ENCODE data around the gene CEP85L.

Gene CEP85L

DNA sequence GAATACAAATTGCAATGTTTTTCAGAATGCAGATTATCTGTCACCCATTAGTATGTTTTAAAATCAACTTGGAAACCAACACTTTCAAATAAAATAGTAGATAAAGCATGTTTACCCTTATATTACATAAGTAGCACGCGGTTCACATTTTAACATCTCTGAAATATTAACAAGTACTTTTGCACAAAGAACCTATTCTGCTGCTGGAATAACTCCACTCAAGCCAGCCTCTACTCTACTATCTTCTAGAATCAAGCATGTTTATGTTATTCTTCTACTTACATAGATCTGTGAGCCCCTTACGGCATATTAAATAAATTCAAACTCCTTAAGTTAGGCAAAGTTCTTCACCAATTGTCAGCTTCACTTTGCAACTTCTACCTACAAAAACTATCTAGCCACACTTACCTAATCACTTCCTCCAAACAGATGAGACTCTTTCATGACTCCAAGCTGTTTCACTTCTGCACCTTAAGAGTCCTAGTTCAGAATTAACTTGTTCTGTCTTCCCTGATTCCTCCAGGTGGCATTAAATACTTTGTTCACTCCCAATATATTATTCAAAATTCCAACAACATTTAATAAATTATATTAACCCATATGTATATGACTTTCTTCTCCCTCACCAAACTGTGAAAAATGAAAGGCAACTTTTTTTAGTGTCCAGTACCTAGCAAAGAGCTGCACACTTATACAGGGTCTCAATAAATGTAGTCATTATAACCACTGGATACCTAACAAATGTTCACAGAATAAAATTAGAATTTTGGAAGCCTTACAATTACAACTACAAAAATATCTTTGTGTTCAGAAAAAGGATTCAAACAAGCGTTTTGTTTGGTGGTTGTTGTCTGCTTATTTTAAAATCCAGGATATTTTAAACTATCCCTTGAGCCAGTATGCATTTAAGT lies 12.1 kb downstream of the CEP85L start:
- Histone ChIP-seq H3K36me3 (ENCODE audit: insufficient read depth, low read length) (no peaks in the 10 kb centered on the region), H3K9ac (ENCODE audit: low read depth, low read length) (no peak overlapping the region), H3K9me3 (replicated peaks; ENCODE audit: low read length) (no peaks in the 10 kb centered on the region), H3K4me3 (ENCODE audit: low read length) (no peak overlapping the region), H3K4me1 (ENCODE audit: control insufficient read depth, insufficient read depth, low read length) (peaks cover 7% of the 10 kb centered on the region), H3K4me2 (ENCODE audit: low read length) (no peak overlapping the region), H3K27me3 (ENCODE audit: control insufficient read depth, insufficient read depth, low read length) (no peaks in the 10 kb centered on the region)

DNA sequence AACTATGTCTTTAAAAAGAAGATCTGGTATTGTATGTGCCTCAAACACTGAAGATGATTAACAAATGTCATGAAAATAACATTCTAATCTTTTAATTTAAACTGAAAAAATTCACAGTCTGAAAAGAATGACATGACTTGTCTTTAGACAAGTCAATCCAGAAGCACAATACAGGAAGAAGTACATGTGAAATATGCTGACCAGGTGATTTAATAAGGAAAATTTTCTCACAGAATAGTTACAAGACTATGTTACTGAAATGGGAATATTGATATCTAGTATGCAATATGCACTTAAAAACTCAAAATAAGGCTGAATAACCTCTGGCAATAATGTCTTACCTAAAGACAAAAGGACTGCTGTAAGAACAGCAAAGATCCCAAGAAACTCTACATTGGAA lies 13.1 kb downstream of the CEP85L start:
- H3K4me3 ChIP-seq (ENCODE audit: low read length), result no peak overlapping the region
- no peaks in the 10 kb centered on the region for H3K36me3 ChIP-seq (ENCODE audit: insufficient read depth, low read length)
- H3K27me3 ChIP-seq (ENCODE audit: control insufficient read depth, insufficient read depth, low read length), result no peaks in the 10 kb centered on the region
- no peaks in the 10 kb centered on the region for H3K9me3 ChIP-seq (replicated peaks; ENCODE audit: low read length)
- no peak overlapping the region for H3K9ac ChIP-seq (ENCODE audit: low read depth, low read length)
- no peak overlapping the region for H3K4me2 ChIP-seq (ENCODE audit: low read length)
- H3K4me1 ChIP-seq (ENCODE audit: control insufficient read depth, insufficient read depth, low read length), result no peaks in the 10 kb centered on the region

DNA sequence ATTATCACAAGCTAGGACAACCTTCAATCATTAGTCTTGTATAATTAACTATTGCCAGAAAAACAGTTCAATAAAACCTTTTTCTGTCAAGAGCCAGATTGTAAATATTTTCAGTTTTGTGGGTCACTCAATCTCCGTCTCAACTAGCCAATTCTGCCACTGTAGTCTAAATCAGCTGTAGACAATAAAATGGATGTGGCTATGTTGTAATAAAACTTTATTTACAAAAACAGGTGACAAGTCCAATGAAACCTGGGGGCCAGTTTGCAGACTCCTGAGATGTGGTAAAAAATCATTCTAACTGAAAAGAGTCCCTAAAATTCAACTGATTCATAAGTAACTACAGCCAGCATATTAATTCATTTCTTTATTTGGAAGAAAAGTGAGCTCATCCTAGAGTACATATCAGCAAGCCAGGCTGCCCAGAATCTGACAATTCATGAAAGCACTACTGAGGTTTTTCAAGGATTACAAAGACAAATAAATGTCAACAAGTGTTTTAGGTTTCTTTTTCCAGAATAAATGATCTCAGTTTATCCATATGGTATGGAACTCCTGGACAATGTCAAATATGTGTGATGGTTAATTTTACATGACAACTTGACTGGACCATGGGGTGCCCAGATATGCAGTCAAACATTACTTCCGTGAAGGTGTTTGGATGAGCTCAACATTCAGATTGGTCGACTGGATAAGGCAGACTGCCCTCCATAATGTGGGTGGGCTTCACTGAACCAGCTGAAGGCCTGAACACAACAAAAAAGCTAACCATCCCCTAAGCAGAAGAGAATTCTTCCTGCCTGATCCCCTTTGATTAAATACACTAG lies 15.3 kb downstream of the CEP85L start:
- Histone ChIP-seq H3K9ac (ENCODE audit: low read depth, low read length) (no peak overlapping the region), H3K27me3 (ENCODE audit: control insufficient read depth, insufficient read depth, low read length) (no peaks in the 10 kb centered on the region), H3K36me3 (ENCODE audit: insufficient read depth, low read length) (peaks cover 3% of the 10 kb centered on the region), H3K4me3 (ENCODE audit: low read length) (no peak overlapping the region), H3K4me2 (ENCODE audit: low read length) (no peak overlapping the region), H3K9me3 (replicated peaks; ENCODE audit: low read length) (no peaks in the 10 kb centered on the region), H3K4me1 (ENCODE audit: control insufficient read depth, insufficient read depth, low read length) (no peaks in the 10 kb centered on the region)

DNA sequence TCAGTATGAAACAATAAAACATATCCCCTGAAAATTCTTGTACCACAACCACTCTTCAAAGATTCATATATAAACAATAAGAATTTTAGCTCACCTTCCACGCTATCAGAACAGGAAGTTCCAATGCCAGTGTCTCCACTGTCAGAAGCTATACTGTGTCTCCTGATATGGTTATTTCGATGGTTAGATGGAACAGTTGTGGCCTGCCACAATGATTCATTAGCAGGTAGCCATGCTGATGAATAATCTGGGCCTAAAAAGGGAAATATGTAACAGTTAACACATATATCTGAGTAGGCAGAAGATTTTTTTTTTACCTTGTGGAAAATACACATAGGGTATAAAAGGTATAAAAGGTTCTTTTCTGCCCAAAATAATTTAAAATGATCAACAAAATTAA lies 19.0 kb downstream of the CEP85L start:
- no peaks in the 10 kb centered on the region for H3K27me3 ChIP-seq (ENCODE audit: control insufficient read depth, insufficient read depth, low read length)

DNA sequence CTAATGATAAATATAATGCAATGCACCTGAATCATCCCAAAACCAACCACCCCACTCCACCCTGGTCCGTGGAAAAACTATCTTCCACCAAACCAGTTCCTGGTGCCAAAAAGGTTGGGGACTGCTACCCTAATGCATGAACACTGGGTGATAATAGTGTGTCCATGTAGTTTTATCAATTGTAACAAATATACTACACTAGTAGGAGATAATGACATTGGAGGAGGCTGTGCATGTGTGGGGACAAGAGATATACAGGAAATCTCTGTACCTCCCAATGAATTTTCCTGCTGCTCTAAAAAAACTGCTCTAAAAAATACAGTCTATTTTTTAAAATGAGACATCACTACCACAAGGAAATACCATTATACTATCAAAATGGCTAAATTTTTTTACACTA lies 20.5 kb downstream of the CEP85L start:
- Histone ChIP-seq H3K9me3 (replicated peaks; ENCODE audit: low read length) (no peaks in the 10 kb centered on the region), H3K9ac (ENCODE audit: low read depth, low read length) (no peak overlapping the region), H3K4me1 (ENCODE audit: control insufficient read depth, insufficient read depth, low read length) (no peaks in the 10 kb centered on the region), H3K27me3 (ENCODE audit: control insufficient read depth, insufficient read depth, low read length) (no peaks in the 10 kb centered on the region), H3K36me3 (ENCODE audit: insufficient read depth, low read length) (peaks cover 9% of the 10 kb centered on the region), H3K4me3 (ENCODE audit: low read length) (no peak overlapping the region), H3K4me2 (ENCODE audit: low read length) (no peak overlapping the region)

More for the DNA sequence above, 19.0 kb downstream of the CEP85L start:
- H3K4me2 ChIP-seq (ENCODE audit: low read length), result no peak overlapping the region
- H3K4me3 ChIP-seq (ENCODE audit: low read length), result no peak overlapping the region
- H3K9me3 ChIP-seq (replicated peaks; ENCODE audit: low read length), result no peaks in the 10 kb centered on the region
- H3K9ac ChIP-seq (ENCODE audit: low read depth, low read length), result no peak overlapping the region
- no peaks in the 10 kb centered on the region for H3K4me1 ChIP-seq (ENCODE audit: control insufficient read depth, insufficient read depth, low read length)
- H3K36me3 ChIP-seq (ENCODE audit: insufficient read depth, low read length), result peaks cover 9% of the 10 kb centered on the region

DNA sequence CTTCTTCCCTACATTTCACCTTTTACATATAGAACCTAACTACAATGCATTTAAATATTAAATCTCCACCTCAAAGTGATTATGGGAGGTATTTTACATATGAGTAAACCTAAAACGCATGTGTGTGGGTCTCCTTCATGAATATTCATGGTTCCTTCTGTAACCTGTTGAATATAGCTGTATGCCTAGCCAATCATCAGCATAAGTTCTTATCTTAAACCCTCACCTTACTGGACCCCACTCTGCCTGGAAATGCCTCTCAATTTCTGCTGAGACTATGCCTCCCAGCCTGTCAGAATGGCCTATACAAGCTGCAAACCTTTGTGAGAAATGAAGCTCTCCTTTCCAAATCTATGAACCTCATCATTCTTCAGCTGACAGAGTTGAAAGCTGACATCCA lies 21.3 kb downstream of the CEP85L start:
- no peaks in the 10 kb centered on the region for H3K4me1 ChIP-seq (ENCODE audit: control insufficient read depth, insufficient read depth, low read length)

DNA sequence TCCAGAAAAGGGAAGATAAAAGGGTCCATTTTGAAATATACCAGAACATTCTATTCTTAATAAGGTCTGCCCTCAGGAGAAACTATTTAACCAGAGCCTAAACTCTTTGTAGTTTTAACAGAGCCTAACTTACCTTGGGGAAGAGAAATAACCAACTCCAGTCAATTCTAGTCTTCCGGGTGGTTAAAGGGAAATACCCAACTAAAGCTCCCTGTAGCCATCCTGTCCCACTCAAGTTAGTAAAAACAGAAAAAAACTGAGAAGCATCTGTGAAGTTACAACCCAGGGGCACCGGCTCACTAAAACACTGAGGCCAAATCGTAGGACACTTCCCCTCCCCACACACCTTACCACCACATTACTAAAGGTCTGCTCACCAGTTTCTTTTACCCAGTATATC lies 23.7 kb downstream of the CEP85L start:
- H3K4me3 ChIP-seq (ENCODE audit: low read length), result no peak overlapping the region
- peaks cover 9% of the 10 kb centered on the region for H3K36me3 ChIP-seq (ENCODE audit: insufficient read depth, low read length)
- H3K4me1 ChIP-seq (ENCODE audit: control insufficient read depth, insufficient read depth, low read length), result no peaks in the 10 kb centered on the region
- H3K9me3 ChIP-seq (replicated peaks; ENCODE audit: low read length), result no peaks in the 10 kb centered on the region
- H3K9ac ChIP-seq (ENCODE audit: low read depth, low read length), result no peak overlapping the region
- no peak overlapping the region for H3K4me2 ChIP-seq (ENCODE audit: low read length)
- no peaks in the 10 kb centered on the region for H3K27me3 ChIP-seq (ENCODE audit: control insufficient read depth, insufficient read depth, low read length)

More for the DNA sequence above, 21.3 kb downstream of the CEP85L start:
- no peak overlapping the region for H3K4me2 ChIP-seq (ENCODE audit: low read length)
- H3K4me3 ChIP-seq (ENCODE audit: low read length), result no peak overlapping the region
- no peaks in the 10 kb centered on the region for H3K9me3 ChIP-seq (replicated peaks; ENCODE audit: low read length)
- H3K36me3 ChIP-seq (ENCODE audit: insufficient read depth, low read length), result peaks cover 9% of the 10 kb centered on the region
- no peaks in the 10 kb centered on the region for H3K27me3 ChIP-seq (ENCODE audit: control insufficient read depth, insufficient read depth, low read length)
- no peak overlapping the region for H3K9ac ChIP-seq (ENCODE audit: low read depth, low read length)

DNA sequence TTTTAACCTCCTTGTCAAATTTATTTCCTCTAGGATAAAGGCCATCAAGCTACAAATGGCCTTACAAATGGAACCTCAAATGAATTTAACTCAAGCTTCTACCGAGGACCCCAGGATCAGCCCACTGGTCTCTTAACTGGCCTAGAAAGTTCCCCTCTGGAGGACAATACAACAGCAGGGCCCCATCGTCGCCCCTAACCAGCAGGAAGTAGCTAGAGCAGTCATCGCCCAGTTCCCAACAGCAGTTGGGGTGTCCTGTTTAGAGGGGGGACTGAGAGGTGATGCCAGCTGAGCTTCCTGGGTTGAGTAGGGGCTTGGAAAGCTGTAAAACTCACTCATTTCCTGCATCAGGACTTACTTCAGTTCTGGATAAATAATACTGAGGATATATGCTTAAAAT lies 25.6 kb downstream of the CEP85L start:
- Histone ChIP-seq H3K4me1 (ENCODE audit: control insufficient read depth, insufficient read depth, low read length) (no peaks in the 10 kb centered on the region), H3K36me3 (ENCODE audit: insufficient read depth, low read length) (peaks cover 5% of the 10 kb centered on the region), H3K27me3 (ENCODE audit: control insufficient read depth, insufficient read depth, low read length) (no peaks in the 10 kb centered on the region), H3K4me3 (ENCODE audit: low read length) (no peak overlapping the region), H3K9me3 (replicated peaks; ENCODE audit: low read length) (no peaks in the 10 kb centered on the region), H3K4me2 (ENCODE audit: low read length) (no peak overlapping the region), H3K9ac (ENCODE audit: low read depth, low read length) (no peak overlapping the region)

DNA sequence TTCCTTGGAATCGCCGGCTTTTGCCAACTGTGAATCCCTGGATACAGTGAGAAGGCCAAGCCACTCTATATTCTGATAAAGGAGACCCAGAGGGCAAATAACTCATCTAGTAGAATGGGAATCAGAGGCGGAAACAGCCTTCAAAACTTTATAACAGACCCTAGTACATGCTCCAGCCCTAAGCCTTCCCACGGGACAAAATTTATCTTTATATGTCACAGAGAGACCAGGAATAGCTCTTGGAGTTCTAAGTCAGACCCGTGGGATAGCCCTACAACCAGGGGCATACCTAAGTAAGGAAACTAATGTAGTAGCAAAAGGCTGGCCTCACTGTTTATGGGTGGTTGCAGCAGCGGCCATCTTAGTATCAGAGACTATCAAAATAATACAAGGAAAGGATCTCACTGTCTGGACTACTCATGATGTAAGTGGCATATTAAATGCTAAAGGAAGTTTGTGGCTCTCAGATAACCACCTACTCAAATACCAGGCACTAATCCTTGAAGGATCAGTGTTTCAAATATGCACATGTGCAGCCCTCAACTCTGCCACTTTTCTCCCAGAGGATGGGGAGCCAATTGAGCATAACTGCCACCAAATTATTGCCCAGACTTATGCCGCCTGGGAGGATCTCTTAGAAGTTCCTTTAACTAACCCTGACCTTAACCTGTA lies 29.5 kb downstream of the CEP85L start:
- H3K9ac ChIP-seq (ENCODE audit: low read depth, low read length), result no peak overlapping the region
- H3K27me3 ChIP-seq (ENCODE audit: control insufficient read depth, insufficient read depth, low read length), result no peaks in the 10 kb centered on the region
- H3K36me3 ChIP-seq (ENCODE audit: insufficient read depth, low read length), result no peaks in the 10 kb centered on the region

DNA sequence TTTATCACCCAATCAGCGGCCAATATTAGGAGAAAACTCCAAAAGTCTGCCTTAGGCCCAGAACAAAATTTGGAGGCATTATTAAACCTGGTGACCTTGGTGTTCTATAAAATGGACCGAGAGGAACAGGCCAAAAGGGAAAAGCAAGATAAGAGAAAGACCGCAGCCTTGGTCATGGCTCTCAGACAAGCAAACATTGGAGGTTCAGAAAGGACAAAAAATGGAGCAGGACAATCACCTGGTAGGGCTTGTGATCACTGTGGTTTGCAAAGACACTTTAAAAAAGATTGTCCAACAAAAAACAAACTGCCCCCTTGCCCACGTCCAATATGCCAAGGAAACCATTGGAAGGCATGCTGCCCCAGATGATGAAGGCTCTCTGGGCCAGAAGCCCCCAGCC lies 31.2 kb downstream of the CEP85L start:
- no peaks in the 10 kb centered on the region for H3K9me3 ChIP-seq (replicated peaks; ENCODE audit: low read length)
- H3K36me3 ChIP-seq (ENCODE audit: insufficient read depth, low read length), result no peaks in the 10 kb centered on the region
- no peak overlapping the region for H3K9ac ChIP-seq (ENCODE audit: low read depth, low read length)
- H3K27me3 ChIP-seq (ENCODE audit: control insufficient read depth, insufficient read depth, low read length), result no peaks in the 10 kb centered on the region
- H3K4me2 ChIP-seq (ENCODE audit: low read length), result no peak overlapping the region
- H3K4me1 ChIP-seq (ENCODE audit: control insufficient read depth, insufficient read depth, low read length), result no peaks in the 10 kb centered on the region
- no peak overlapping the region for H3K4me3 ChIP-seq (ENCODE audit: low read length)

More for the DNA sequence above, 29.5 kb downstream of the CEP85L start:
- Histone ChIP-seq H3K9me3 (replicated peaks; ENCODE audit: low read length) (no peaks in the 10 kb centered on the region), H3K4me3 (ENCODE audit: low read length) (no peak overlapping the region), H3K4me2 (ENCODE audit: low read length) (no peak overlapping the region), H3K4me1 (ENCODE audit: control insufficient read depth, insufficient read depth, low read length) (no peaks in the 10 kb centered on the region)

DNA sequence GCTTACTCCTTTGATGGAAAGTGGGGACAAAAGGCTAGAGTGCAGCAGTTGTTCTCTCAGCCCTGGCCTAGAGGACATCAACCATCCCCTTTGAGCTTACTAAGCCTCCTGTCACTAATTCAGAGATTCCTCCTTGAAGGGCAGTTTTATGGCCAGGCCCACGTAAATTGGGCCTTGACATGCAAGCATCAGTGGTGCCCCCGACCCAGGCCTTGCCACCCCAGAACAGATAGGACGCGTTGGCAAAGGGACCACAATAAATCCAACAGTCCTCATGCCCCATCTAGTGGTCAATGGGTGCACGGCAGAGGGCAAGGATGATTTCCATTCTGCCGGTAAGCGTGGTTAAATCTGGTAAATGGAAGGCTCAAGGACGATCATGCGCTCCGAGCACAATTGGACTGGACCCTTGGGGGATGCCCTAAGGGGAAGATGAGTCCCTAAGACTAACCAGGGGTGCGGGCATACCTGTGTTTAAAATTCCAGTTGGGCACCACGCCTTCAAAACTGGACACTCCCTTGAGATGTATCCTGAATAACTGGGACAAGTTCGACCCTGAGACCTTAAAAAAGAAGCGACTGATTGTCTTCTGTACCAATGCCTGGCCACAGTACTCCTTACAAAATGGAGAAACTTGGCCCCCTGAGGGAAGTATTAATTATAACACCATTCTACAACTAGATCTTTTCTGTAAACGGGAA lies 32.6 kb downstream of the CEP85L start:
- Histone ChIP-seq H3K4me1 (ENCODE audit: control insufficient read depth, insufficient read depth, low read length) (no peaks in the 10 kb centered on the region), H3K4me3 (ENCODE audit: low read length) (no peak overlapping the region), H3K36me3 (ENCODE audit: insufficient read depth, low read length) (no peaks in the 10 kb centered on the region), H3K9ac (ENCODE audit: low read depth, low read length) (no peak overlapping the region), H3K4me2 (ENCODE audit: low read length) (no peak overlapping the region), H3K9me3 (replicated peaks; ENCODE audit: low read length) (no peaks in the 10 kb centered on the region), H3K27me3 (ENCODE audit: control insufficient read depth, insufficient read depth, low read length) (no peaks in the 10 kb centered on the region)

Data from skeletal muscle satellite cell (primary cell).